HCT116 (cell line): Measurements from ENCODE around the gene SHCBP1.

Experiments used
- CTCF ChIP-seq, 3 experiments: fragments of 200-600 bp in 1 of 3; sonication (generic) in 1 of 3; IDR thresholded peaks in 2 of 3; conservative IDR thresholded peaks in 1 of 3; 2 replicates each; pipeline ENCODE4 v1.5.1; 2012 to 2017; ENCODE audit warnings: low read depth in 2 of 3, low read length in 2 of 3, antibody characterized with exemption in 1 of 3, borderline replicate concordance in 1 of 3, control low read depth in 1 of 3, mild to moderate bottlenecking in 1 of 3, mixed read lengths in 1 of 3, mixed run types in 1 of 3, moderate library complexity in 1 of 3; ENCODE audit not compliant: insufficient read depth in 1 of 3
- POLR2A ChIP-seq: IDR thresholded peaks from 2 replicates; pipeline ENCODE4 v1.7.0; 2011; ENCODE audit warnings: borderline replicate concordance; ENCODE audit not compliant: insufficient read depth, insufficient read length; ENCODE audit errors: extremely low read depth
- POLR2AphosphoS5 ChIP-seq: IDR thresholded peaks from 2 replicates; pipeline ENCODE4 v1.6.1; 2011; ENCODE audit warnings: mild to moderate bottlenecking, low read depth, low read length, moderate library complexity
- SIN3A ChIP-seq: IDR thresholded peaks from 2 replicates; pipeline ENCODE4 v1.6.1; 2012; ENCODE audit warnings: low read depth
- SRF ChIP-seq: IDR thresholded peaks from 2 replicates; pipeline ENCODE4 v1.6.1; 2012; ENCODE audit warnings: low read depth
- YY1 ChIP-seq: IDR thresholded peaks from 2 replicates; pipeline ENCODE4 v1.6.1; 2011; ENCODE audit warnings: low read length, low read depth, moderate library complexity, mild to moderate bottlenecking; ENCODE audit not compliant: insufficient replicate concordance; ENCODE audit errors: extremely low read depth
- ZNF274 ChIP-seq: fragments of 200-500 bp; sonication (Bioruptor generic); IDR thresholded peaks from 2 replicates; pipeline ENCODE4 v1.6.1; 2014; ENCODE audit warnings: mild to moderate bottlenecking, low read depth, low read length, inconsistent platforms

- no peak for TF ChIP-seq POLR2AphosphoS5
- TF ChIP-seq CTCF (IDR thresholded peaks at IDR 0.05 in 2 of 3, conservative IDR thresholded peaks at IDR 0.05 in 1 of 3; ENCODE audit: borderline replicate concordance in 1 of 3, insufficient read depth in 1 of 3, low read depth in 2 of 3, low read length in 2 of 3), result no peak
- TF ChIP-seq YY1, result no peak
- no peak for TF ChIP-seq ZNF274
- TF ChIP-seq SIN3A, result no peak
- no peak for TF ChIP-seq SRF
- TF ChIP-seq POLR2A, result no peak
Observed at GRCh38 chr16:46650254-46650623, 29.1 kb upstream of the SHCBP1 start.
